Neural progenitor cell (in vitro differentiated cells): ENCODE measurements around the gene KRTAP17-1. TPM values are rescaled to one million over a fixed set of nuclear protein-coding genes. Genes with fewer than 3 reads are reported as not detected.

Experiments
- DNase-seq: peaks from one replicate; pipeline ENCODE4 v3.0.0-alpha.2; 2016; ENCODE audit warnings: low spot score
- H2AFZ ChIP-seq: fragments of 200-600 bp; sonication (generic); replicated peaks from 2 replicates; pipeline ENCODE4 v1.6.1; 2016; ENCODE audit warnings: antibody characterized with exemption
- H3F3A ChIP-seq: fragments of 200-600 bp; sonication (generic); 2 replicates; pipeline ENCODE4 v1.6.1; 2016; ENCODE audit warnings: antibody characterized with exemption, low read depth
- H3K27ac ChIP-seq: fragments of 200-600 bp; sonication (generic); 2 replicates; pipeline ENCODE4 v1.5.1; 2016; ENCODE audit warnings: mild to moderate bottlenecking
- H3K27me3 ChIP-seq: fragments of 200-600 bp; sonication (generic); 2 replicates; pipeline ENCODE4 v1.6.1; 2016; ENCODE audit warnings: mild to moderate bottlenecking, moderate library complexity
- H3K36me3 ChIP-seq: fragments of 200-600 bp; sonication (generic); 2 replicates; pipeline ENCODE4 v1.5.1; 2016
- H3K4me1 ChIP-seq: fragments of 200-600 bp; sonication (generic); 2 replicates; pipeline ENCODE4 v1.6.1; 2016; ENCODE audit warnings: mixed run types
- H3K4me2 ChIP-seq: fragments of 200-600 bp; sonication (generic); 2 replicates; pipeline ENCODE4 v1.6.1; 2016
- H3K4me3 ChIP-seq: fragments of 200-600 bp; sonication (generic); 2 replicates; pipeline ENCODE4 v1.5.1; 2016
- H3K79me2 ChIP-seq: fragments of 200-600 bp; sonication (generic); 2 replicates; pipeline ENCODE4 v1.6.1; 2016; ENCODE audit warnings: low read depth
- H3K9ac ChIP-seq: fragments of 200-600 bp; sonication (generic); 2 replicates; pipeline ENCODE4 v1.6.1; 2016
- H3K9me3 ChIP-seq: fragments of 200-600 bp; sonication (generic); 2 replicates; pipeline ENCODE4 v1.5.1; 2016; ENCODE audit warnings: low read depth
- H4K20me1 ChIP-seq: fragments of 200-600 bp; sonication (generic); 2 replicates; pipeline ENCODE4 v1.6.1; 2016; ENCODE audit warnings: low read depth
- H3K27ac Mint-ChIP-seq: 3 replicates; pipeline ENCODE4 v1.8.0; 2021; ENCODE audit warnings: mixed read lengths
- H3K27me3 Mint-ChIP-seq: 2 replicates; pipeline ENCODE4 v1.8.0; 2022; ENCODE audit warnings: low read depth, mild to moderate bottlenecking, inconsistent platforms, moderate library complexity, mixed read lengths; ENCODE audit not compliant: insufficient read depth
- H3K36me3 Mint-ChIP-seq: 3 replicates; pipeline ENCODE4 v1.8.0; 2021; ENCODE audit warnings: mixed read lengths
- H3K4me1 Mint-ChIP-seq: 3 replicates; pipeline ENCODE4 v1.8.0; 2021; ENCODE audit warnings: mixed read lengths
- H3K4me3 Mint-ChIP-seq: 3 replicates; pipeline ENCODE4 v1.8.0; 2021; ENCODE audit warnings: mild to moderate bottlenecking, moderate library complexity, mixed read lengths
- H3K9me3 Mint-ChIP-seq: 3 replicates; pipeline ENCODE4 v1.8.0; 2020; ENCODE audit warnings: mixed read lengths
- CTCF ChIP-seq: fragments of 200-600 bp; sonication (generic); IDR thresholded peaks from 2 replicates; pipeline ENCODE4 v1.5.1; 2017; ENCODE audit warnings: antibody characterized with exemption, mild to moderate bottlenecking
- EZH2 ChIP-seq: fragments of 200-600 bp; sonication (generic); IDR thresholded peaks from 2 replicates; pipeline ENCODE4 v1.6.1; 2017; ENCODE audit warnings: antibody characterized with exemption, mild to moderate bottlenecking, moderate library complexity
- EZH2phosphoT487 ChIP-seq: fragments of 200-600 bp; sonication (generic); IDR thresholded peaks from 2 replicates; pipeline ENCODE4 v1.6.1; 2017; ENCODE audit warnings: antibody characterized with exemption
- total RNA-seq: library from RNA; depleted of rRNA; stranded (reverse); fragments of >200 nt; gene quantifications from 2 replicates; pipeline ENCODE4 v1.2.3, GENCODE V29; 2015; ENCODE audit warnings: low replicate concordance

Gene KRTAP17-1
- total RNA-seq, 1 donor from 2014 or later, result not detected

DNA sequence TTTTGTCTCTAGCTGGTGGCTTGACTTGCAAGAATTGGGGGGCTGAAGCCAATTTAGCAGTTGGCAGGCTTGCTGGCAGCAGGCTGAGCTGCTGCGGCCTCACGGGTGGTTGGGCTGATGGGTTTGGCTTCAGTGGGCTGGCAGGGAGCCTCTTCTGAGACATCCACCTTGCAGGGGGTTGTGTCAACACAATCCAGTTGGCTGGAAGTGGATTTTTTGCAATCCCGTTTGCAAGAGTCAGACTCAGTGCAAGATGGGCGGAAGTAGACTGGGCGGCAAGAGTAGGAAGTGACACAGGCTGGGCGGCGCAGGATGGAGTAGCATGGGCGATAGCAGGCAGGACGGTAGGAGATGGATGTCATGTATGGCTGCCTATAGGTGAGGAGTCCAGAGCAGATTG lies 7.9 kb downstream of the KRTAP17-1 start:
- peaks cover 2% of the 10 kb centered on the region for H3K27me3 Mint-ChIP-seq
- peak; percentile 17 for DNase-seq
- no peak overlapping the region for H3K27ac Mint-ChIP-seq
- H3K4me2 ChIP-seq, result no peak overlapping the region
- H3K4me3 Mint-ChIP-seq, result no peak overlapping the region
- H3K36me3 ChIP-seq, result no peaks in the 10 kb centered on the region
- no peaks in the 10 kb centered on the region for H3K9me3 Mint-ChIP-seq
- no peak for TF ChIP-seq CTCF
- no peak for TF ChIP-seq EZH2phosphoT487
- TF ChIP-seq EZH2, result no peak
- no peaks in the 10 kb centered on the region for H3K4me1 Mint-ChIP-seq
- H4K20me1 ChIP-seq, result no peaks in the 10 kb centered on the region
- H3K9ac ChIP-seq, result no peak overlapping the region
- no peaks in the 10 kb centered on the region for H3K36me3 Mint-ChIP-seq
- peak overlapping the region; percentile 5 for H2AFZ ChIP-seq
- no peaks in the 10 kb centered on the region for H3K79me2 ChIP-seq
- peaks cover 3% of the 10 kb centered on the region for H3K4me1 ChIP-seq
- no peaks in the 10 kb centered on the region for H3K27me3 ChIP-seq
- no peak overlapping the region for H3K27ac ChIP-seq
- H3K9me3 ChIP-seq, result no peaks in the 10 kb centered on the region
- no peak overlapping the region for H3K4me3 ChIP-seq
- H3F3A ChIP-seq, result no peaks in the 10 kb centered on the region

DNA sequence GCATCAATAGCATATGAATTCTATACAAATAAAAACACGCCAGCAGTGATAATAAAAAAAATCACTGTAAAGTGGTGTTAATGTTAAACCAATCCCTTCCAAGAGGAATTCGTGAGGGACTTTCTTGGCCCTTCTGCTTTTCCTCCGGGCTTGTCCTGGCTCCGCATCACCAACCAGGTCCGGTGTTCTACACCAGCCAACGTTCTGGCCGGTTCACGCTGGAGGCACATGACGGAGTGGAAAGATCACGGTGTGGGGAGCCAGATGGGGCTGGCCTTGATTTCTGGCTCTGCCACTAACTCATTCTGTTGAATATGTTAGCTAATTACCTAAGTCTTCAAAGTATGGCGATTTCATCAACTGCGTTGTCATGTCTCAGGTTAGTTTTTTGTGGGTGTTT lies 11.4 kb downstream of the KRTAP17-1 start:
- no peaks in the 10 kb centered on the region for H3K36me3 ChIP-seq
- no peaks in the 10 kb centered on the region for H3F3A ChIP-seq
- Mint-ChIP-seq H3K9me3 (no peaks in the 10 kb centered on the region), H3K4me3 (no peak overlapping the region), H3K36me3 (no peaks in the 10 kb centered on the region), H3K27me3 (peaks cover 4% of the 10 kb centered on the region), H3K4me1 (no peaks in the 10 kb centered on the region), H3K27ac (no peak overlapping the region)
- no peaks in the 10 kb centered on the region for H3K9me3 ChIP-seq
- no peaks in the 10 kb centered on the region for H3K79me2 ChIP-seq
- no peaks in the 10 kb centered on the region for H3K27me3 ChIP-seq
- H3K27ac ChIP-seq, result no peak overlapping the region
- H3K4me3 ChIP-seq, result no peak overlapping the region
- peaks cover 3% of the 10 kb centered on the region for H3K4me1 ChIP-seq
- TF ChIP-seq CTCF, result no peak
- no peak overlapping the region for H3K4me2 ChIP-seq
- H2AFZ ChIP-seq, result peak overlapping the region; percentile 17
- no peaks in the 10 kb centered on the region for H4K20me1 ChIP-seq
- DNase-seq, result no peak
- H3K9ac ChIP-seq, result no peak overlapping the region

DNA sequence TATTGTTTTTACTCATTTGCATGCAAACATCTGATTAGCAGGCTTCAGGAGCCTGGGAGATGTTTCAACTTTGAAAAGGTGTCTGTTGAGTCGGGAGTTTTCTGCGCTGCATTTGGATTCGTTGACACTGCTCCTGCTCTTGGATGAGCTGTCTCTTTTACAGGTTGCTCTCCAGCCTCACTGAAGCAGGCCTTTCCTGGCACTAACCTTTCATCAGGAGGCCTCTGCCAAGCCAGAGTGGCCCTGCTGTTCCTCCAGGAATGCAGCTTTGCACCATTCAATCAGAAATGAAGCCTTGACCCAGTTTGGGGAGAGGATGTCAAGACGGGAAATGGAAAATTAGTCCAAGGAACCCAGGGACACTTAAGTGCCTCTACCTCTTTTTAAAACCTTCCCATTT lies 12.5 kb downstream of the KRTAP17-1 start:
- H3K4me1 ChIP-seq, result peaks cover 3% of the 10 kb centered on the region
- no peaks in the 10 kb centered on the region for H3K27me3 ChIP-seq
- no peak overlapping the region for H3K4me3 ChIP-seq
- no peak overlapping the region for H3K4me2 ChIP-seq
- H3K36me3 ChIP-seq, result no peaks in the 10 kb centered on the region
- peaks cover 4% of the 10 kb centered on the region for H3K27me3 Mint-ChIP-seq
- H3K4me1 Mint-ChIP-seq, result no peaks in the 10 kb centered on the region
- no peaks in the 10 kb centered on the region for H3F3A ChIP-seq
- no peak overlapping the region for H3K9ac ChIP-seq
- H2AFZ ChIP-seq, result no peak overlapping the region
- TF ChIP-seq EZH2phosphoT487 (no peak), CTCF (no peak), EZH2 (no peak)
- no peak overlapping the region for H3K27ac ChIP-seq
- H3K27ac Mint-ChIP-seq, result no peak overlapping the region
- H3K9me3 Mint-ChIP-seq, result no peaks in the 10 kb centered on the region
- no peak for DNase-seq
- H3K36me3 Mint-ChIP-seq, result no peaks in the 10 kb centered on the region
- no peaks in the 10 kb centered on the region for H4K20me1 ChIP-seq
- H3K4me3 Mint-ChIP-seq, result no peak overlapping the region
- H3K79me2 ChIP-seq, result no peaks in the 10 kb centered on the region
- no peaks in the 10 kb centered on the region for H3K9me3 ChIP-seq
